Retina (tissue), 1 donor: ENCODE data around the gene GMDS.

Source experiments
- DNase-seq: peaks from one replicate; pipeline ENCODE4 v3.0.0-alpha.2; 2016

The GMDS gene

DNA sequence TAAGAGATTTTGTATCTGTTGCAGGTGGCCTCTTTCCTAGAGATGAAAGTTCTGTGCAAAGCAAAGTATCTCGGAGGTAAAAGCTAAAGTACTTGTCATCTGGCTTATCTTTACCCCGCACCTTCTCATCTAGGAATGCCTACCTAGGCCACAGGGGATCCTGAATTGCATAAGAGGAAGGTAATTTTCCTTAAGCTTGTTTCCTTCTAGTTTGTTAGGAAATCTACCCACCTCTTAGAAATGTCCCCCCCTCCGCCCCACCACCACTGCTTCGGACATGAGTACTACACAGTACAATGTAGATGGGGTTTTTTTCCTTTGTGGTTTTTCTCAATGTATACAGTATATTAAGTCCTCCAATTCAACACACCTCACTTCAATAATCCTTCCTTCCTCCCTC is 614.2 kb downstream of the GMDS start:
- no peak for DNase-seq

DNA sequence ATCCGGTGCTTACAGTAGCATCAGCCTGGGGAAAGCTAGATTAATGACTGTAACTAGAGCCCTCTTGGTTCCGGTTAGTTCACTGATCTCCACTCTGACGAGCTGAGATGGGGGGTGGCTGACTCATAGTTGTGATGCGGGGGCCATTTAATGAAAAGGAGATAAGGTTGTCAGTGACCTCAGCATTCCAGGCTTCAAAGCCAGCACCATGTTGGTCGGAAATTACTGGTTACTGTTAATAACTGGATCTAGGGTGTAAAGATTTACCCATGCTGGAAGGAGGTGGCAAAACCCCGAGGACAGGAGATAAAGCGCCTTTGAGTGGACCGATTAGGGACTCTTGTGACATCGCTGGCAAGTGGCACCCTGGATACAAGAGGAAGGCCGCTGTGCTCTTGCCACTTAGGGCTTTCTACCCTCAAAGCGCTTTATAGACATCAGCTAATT is 614.6 kb downstream of the GMDS start:
- DNase-seq = no peak

DNA sequence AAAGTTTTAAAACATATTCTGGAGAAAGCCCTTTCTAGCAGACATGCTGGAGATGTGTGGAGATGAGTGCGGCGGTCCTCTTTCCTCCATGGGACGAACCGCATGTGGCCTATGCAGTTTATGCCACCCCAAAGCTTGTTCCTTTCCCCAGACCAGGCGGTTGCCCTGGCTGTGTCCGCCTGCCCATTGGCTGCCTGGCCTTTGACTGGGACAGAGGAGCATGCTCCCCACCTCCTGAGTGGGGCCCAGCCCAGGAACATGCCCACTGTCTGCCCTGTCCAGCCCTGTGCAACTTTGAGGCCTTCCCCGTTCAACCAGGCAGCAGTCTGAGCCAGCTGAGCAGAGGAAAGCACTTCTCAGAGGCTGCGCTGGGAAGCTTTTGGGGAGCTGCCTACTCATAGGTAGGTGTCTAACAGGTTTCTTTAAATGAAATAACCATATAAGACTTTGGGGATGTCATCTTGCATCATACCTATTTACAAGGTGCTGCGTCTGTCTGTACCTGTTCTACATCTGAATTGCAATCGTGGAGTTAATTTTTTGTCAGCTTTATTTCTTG is 615.1 kb downstream of the GMDS start:
- no peak for DNase-seq

DNA sequence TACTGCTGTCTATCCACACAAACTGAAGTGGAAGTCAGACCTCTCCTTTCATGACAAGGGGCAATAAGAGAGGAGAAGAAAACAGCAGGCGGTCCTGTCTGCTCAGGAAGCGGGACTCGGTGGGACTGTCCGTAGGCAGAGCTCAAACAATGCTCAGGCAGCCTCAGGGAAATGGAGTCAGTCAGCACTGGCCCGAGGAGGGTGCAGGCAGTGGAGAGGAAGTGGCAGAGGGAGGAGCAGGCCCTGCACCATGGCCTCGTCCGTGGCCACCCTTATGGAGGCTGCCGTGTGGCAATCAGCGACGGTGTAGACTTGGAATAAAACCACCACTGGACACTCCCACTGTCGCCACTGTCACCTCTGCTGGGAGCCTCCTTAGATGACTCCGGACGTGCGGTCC is 616.1 kb downstream of the GMDS start:
- no peak for DNase-seq

DNA sequence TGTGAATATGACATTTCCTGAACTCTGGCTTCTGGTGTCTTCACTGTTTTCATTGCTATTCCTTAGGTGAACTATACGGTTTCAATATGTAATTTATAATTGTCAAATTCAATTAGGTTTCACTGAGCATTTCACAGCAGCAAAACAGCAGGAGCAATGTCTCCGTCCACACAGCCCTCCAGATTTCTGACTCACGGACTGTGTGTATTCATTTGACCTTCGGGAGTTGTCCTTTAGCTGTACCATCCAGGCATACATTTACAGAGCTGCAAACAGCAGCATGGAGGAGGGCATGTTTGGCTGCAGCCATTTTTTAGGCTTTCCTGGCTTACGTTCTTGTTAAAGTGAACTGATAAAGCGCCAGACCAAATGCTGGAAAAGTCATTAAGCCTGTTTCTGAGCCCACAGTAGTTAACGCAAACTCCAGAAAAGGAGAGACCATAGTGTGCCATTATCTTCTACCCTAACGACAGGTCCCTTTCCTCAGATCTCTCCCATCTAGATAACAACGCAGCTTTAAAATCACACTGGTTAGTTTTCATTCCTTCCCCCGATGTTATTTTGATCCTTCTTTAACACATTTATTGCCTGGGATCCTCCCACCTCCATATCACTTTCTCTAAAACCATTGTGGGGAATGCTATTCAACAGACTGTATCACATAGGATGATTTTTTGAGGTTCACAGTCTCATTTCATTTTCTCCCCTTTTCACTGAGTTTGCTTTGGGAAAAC is 617.4 kb downstream of the GMDS start:
- peak; percentile 33 for DNase-seq

DNA sequence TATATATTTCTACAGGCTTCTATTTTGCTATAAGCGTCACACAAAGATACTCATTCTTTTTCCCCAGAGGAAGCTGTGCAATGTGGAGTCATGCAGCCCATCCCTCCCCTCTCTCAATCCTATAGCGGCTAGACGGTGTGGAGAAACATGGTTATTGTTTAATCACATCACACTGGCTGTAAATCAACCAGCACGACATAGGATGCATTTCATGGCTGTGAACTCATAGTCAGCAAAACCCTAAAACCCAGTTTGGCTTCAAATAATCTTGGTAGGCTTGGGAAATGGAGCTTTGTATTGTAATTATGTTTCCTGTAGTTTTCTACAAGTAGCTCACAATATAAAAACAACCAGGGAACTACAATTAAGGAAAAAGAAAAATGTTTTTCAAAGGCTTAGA is 618.9 kb downstream of the GMDS start:
- DNase-seq = no peak

DNA sequence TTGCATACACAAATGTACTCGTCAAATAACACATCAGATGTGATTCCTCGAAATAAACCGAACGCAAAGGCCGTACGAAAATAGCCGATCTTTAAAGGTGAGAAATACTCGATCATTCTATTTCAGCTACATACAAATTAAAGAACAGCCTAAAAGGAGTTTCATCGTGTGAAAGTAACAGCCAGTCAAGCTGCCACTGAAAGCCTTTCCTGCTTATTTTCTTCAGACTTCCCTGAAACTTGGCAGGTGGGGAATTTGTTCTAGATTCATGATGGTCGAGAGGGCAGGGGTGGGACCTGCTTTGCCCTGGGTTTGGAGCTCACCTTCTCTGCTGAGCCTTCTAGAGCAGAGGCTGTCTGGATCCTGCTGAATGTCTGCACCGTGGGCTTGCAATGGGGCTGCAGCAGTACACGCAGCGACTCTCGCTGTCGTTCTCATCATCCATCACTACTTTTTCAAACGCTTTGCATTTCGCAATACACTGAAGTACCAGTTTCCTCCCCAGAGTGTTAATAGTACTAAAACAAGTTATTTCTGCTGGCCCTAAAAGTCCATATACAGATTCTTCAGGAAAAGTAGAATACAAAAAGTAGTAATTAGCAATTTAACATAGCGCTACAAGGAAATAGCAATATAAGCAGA is 619.5 kb downstream of the GMDS start:
- DNase-seq = peak; percentile 63

DNA sequence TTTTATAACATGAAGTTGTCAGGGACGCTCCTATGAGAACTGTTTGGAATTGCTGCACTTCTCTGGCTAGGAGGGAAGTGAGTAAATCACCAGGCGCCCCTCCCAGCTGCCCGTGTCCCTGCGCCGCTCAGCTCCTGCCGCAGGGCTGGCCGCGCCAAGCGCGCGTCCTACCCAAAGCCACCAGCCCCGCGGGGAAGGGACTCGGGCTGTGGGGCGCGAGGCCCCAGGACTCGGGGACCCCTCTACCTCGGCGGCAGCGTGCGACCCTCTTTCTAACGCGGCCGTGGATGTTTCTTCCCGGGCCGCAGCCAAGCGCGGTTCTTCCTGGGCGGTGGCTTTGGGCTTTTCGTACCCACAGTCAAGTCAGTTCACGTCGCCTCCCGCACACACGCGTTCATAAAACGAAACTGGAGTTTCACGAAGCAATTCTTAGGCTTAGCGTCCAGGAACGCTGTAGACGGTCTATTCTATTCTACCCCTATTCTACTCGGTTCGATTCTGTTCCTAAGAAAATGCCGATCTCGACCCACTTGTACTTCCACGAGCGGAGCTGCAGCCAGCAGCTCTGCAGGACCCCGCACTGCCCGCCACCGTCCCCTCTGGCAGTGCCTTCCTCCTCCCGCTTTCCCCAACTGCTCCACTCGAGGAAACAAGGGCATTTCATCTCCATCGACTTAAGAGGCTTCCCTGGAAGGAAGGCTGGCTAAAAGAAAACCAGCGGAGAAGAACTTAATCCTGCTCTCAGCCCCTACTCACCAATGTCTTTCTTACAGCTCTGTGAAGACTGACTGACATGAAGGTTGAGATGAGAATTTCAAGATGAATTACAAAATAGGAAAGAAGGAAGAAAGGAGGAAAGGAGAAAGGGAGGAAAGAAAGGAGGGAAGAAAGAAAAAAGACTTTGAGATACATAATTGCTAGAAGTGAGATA is 620.3 kb downstream of the GMDS start:
- peak; percentile 85 for DNase-seq

DNA sequence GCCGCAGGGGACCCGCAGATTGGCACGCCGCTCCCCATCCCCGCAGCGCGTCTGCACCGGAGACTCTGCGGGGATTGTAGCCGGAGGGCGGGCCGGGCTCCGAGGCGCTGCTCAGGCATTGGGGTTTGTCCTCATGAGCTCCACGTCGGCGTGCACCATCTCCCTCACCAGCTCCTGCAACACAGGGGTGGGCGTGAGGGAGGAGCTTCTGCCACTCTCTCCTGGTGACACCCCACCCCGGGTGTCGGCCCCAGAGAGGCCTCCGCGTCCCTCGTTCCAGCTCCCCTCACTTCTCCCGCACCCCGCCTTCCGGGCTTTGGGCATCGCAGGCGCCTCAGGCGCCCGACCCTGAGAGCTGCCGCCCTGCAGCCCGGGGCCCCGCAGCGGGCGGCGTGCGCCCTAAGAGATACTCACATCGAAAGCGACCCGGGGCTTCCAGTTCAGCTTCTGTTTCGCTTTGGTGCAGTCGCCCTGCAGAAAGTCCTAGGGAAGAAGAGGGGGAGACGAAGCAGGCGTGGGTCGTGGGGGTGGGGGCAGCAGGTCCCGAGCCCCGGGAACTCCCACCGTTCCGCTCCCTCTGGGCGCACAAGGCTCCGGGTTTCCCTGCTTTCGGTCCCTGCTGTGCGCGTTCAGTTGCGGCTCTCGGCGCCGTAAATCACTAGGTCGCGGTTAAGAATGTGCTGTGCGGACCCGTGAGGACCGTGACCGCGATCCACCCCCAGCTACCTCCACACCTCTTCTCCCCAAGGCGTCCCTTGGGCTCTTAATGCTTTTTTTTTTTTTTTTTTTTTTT is 621.2 kb downstream of the GMDS start:
- peak; percentile 77 for DNase-seq

DNA sequence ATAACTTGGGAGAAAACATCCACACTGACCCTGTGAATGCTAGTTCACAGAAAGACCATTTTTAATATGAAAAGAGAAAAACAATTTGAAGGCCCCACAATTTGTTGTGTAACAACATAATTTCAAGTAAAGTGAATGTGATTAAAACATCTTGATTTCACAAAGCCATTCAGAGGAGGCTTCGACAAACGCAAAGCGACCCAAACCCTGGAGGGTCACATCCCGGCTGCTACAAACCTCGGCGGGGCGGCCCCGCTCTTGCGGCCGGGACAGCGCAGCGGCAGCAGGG is 621.7 kb downstream of the GMDS start:
- no peak for DNase-seq

DNA sequence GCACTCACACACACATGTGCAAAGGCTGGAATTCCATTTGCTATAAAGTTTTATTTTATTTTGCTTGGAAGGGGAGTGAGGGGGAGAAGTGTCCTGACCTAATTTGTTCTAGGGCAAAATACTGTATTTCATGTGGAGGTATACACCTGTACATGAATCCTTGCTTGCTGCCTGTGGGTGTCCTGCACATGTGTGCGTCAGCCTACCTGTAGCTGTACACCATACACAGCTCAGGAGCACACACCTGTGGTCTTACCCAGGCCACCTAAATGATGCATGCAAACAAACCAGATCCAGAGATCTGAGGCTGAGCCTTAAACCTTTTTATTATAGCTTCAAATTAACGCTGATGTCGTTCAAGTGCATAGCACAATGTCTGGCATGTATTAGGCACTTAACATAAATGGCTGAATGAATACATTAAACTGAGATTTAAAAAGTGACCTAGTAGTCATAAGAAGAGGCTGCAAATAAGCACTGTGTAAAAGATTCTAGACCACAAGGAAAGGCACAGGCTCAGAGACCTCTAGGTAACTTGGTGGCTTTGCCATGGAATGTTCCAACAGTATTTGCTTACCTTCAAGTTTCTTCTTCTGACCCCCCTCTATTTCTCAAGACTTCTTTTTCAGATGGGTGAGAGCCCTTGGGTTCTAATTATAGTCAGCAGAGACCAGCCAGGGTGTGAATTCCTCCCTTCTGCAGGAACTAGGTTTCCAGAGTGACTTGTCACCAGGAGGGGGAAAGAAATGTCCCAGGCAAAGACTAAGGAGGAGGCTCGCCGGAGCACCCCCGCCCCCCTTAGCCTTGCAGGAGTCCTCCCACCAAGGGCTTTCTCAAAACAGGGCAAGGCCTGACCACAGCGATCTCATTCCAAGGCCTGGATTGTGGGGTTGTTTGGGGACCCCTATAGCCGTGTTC is 622.3 kb downstream of the GMDS start:
- no peak for DNase-seq

DNA sequence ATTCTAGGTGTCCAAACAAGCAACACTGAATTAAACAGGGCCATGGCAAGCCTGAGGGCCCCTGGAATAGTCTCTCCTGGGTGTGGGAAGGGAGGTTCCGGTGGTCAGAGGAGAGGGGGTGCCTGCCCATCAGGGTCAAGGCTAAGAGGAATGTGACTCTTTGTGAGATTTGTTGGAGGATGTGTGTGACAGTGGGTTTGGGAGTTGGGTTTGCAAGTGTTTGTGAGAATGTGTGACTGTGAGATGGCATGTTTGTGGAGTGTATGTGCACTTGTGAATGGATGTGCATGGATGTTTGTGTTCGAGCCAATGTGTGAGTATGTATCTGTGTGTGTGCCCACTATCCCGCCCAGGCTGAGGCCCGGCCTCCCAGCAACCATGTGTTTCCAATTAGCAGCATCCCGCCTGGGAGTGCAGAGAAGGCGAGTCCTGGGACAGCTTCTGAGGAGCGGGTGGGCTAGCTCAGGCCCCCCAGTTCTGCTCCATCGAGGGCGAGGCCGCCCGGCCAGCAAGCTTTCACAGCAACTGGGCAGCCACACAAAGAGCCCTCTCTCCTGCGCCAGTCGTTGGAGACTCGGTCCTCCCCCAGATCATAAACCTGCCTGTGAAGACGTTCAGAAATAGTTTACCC is 623.1 kb downstream of the GMDS start:
- peak; percentile 35 for DNase-seq

DNA sequence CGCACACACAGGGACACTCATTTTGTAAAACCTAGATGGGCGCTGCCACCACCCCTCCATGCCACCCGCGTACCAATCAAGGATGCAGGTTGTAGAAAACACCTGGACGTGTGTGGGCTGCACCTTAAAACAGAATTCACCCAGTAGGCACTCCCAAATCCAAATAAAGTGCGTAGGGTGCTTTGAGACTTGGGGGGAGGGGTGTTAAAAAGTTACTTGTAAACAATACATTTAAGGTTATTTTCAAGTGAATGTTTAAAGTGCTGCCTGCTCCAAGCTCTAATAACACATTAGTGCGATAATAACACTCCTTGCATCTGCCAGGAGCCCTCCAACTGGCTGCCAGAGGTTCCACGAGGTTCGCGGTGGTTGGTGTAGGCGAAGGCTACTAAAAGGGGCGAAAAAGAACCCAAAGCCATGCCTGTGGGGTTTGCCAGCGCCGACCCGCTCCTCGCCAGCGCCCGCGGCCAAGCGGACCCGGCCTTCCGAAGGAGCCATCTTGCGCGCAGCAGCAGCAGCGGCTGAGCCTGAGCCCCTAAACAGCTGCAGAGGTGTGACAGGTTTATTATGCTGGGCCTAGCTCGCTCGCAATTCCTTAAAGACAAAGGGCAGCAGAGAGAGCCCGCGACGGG is 624.2 kb downstream of the GMDS start:
- peak; percentile 56 for DNase-seq

DNA sequence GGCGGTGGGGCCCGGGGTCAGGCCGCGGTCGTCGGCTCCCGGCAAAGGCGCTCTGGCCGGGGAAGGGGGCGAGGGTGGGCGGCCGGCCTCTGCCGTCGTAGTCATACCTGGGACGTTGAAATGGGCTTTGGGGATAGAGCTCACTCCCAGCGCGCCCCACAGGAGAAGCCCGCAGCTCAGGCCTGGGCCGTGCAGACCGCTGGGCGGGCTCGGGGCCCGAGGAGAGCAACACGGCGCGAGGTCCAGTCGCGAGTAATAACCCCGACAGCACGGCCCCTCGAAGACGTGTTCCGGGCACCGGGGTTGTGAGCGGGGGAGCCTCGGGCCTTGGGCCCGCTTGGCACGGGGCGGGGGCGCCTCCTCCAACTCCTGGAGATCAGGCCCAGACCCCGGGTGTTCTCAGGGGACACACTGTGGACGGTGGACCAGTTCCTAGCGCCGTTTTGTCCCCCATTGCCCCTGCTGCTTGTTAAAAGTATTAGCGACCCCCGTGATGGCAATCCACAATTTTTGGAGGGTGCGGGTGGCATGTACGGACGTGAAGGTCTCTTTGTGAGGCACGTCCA is 624.8 kb downstream of the GMDS start:
- peak; percentile 46 for DNase-seq

DNA sequence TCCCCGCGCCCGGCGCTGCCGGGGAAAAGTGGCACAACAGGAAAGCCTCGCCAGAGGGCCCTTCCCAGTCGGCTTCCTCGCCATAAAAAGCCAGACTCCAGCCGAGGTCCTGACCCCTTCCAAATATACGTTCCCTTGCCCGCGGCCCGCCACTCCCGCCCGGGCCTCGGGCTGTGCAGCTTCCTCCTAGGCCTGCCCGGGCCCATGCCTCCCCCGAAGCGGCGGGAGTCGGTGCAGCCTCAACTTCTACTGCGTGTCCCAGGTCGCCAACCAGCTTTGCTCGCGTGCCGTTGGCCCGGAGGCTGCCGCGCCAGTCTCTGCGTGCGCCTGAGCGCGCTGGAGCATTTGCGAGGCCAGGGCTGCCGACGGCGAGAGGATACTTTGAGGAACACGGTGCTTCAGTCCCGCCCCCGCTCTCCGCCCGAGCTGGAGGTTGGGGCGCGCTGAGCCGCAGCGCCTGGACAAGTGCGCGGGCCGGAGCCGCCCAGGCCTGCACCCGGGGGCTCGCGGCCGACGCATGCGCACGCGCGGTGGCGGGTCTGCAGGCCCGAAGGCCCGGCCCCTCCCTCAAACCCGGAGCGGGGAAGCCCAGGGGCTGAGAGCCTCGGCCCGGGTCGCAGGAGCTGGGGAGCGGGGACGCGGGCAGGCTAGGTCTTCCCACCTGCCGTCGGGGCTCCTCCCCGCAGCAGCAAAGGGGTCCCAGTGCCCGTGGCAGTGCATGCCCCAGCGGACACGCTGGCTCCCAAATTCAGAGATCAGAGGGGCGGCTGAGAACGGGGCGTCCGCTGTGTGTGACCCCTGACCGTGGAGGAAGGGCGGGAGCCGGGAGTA is 625.5 kb downstream of the GMDS start:
- DNase-seq = peak; percentile 71

DNA sequence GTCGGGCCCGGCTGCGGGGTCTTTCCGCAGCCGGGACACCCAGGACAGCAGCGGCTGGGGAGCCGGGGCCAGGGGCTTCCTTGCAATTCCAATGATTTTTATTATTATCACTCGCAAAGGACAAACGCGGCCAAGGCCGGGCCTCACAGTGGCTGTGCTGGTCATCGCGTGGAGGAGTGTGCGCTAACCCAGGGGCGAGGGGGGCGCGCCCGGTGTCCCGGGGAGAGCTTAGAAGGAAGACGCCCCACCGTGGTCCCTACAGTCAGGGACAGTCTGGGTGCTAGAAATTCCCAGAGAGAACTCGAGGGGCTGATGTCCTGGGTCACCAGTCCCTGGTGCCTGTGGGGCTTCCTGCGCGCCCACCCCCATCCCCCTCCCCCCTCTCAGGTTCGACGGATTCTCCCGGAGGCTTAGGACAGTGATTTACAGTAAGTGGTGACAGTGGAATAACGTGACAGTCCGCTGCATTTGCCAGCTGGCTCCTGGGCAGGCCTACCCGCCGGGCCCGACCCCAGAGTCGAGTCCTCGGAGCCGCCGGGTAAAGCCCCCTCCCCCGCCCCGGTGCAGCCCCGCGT is 626.2 kb downstream of the GMDS start:
- DNase-seq = peak; percentile 46

DNA sequence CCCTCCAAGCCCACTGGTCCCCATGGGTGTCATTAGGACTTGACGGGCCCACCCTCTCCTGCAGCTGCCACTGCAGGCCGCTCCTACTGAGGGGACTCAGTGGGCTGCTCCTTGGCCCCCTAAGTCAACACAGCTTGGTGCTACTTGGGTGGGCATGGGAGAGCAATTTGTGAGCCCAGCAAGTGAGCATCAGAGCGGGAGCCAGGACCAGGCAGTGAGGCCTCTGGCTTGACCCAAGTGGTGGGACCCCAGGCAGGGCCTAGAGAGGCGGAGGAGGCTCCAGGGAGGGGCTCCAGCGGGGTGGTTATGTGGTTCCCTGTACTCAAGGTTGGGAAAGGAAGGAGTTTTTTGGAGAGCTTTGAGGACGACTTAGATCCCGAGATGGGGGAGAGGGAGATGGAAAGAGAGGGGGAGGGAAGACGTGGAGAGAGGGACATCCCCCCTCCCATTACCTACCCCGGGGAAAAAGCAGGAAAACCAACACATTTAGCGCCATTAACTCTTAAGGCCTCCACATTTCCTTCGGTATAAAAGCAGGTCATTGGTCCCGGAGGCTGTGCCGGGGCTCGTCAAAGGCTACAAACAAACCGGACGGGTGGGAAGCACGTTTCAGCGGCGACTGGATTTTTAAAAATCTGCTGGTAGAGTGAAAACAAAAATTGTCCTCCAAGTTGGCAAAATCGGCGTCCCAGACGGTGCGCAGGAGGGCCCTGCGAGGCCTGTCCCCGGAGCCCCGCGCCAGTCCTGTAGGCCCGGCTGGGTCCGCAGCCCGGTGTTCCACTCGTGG is 626.9 kb downstream of the GMDS start:
- peak; percentile 46 for DNase-seq
